Effector memory CD4-positive, alpha-beta T cell (primary cell): ENCODE data around the gene HNRNPUL1.

Source experiments
- DNase-seq, 3 donors: peaks; one replicate each; pipeline ENCODE4 v3.0.0-alpha.2; 2020
- H3K27ac ChIP-seq: 2 replicates; pipeline ENCODE4 v1.7.0; 2013; ENCODE audit warnings: mild to moderate bottlenecking, low read length, moderate library complexity; ENCODE audit not compliant: insufficient read depth, poor library complexity, severe bottlenecking
- H3K27me3 ChIP-seq: replicated peaks from 2 replicates; pipeline ENCODE4 v1.7.0; 2013; ENCODE audit warnings: mild to moderate bottlenecking, low read length; ENCODE audit not compliant: insufficient read depth, control insufficient read depth, poor library complexity, severe bottlenecking
- H3K36me3 ChIP-seq: 2 replicates; pipeline ENCODE4 v1.7.0; 2013; ENCODE audit warnings: mild to moderate bottlenecking, low read length, moderate library complexity; ENCODE audit not compliant: control insufficient read depth, insufficient read depth
- H3K4me1 ChIP-seq: 2 replicates; pipeline ENCODE4 v1.7.0; 2013; ENCODE audit warnings: low read length, mild to moderate bottlenecking; ENCODE audit not compliant: control insufficient read depth, insufficient read depth, poor library complexity, severe bottlenecking
- H3K4me3 ChIP-seq: 2 replicates; pipeline ENCODE4 v1.7.0; 2013; ENCODE audit warnings: low read length, low read depth, mild to moderate bottlenecking; ENCODE audit not compliant: insufficient read depth, poor library complexity, severe bottlenecking
- H3K9me3 ChIP-seq: 2 replicates; pipeline ENCODE4 v1.7.0; 2013; ENCODE audit warnings: mild to moderate bottlenecking, low read length, moderate library complexity; ENCODE audit not compliant: control insufficient read depth

The HNRNPUL1 gene

GRCh38 chr19:41324231-41324702 lies 60.1 kb downstream of the HNRNPUL1 start:
- no peak for DNase-seq

DNA sequence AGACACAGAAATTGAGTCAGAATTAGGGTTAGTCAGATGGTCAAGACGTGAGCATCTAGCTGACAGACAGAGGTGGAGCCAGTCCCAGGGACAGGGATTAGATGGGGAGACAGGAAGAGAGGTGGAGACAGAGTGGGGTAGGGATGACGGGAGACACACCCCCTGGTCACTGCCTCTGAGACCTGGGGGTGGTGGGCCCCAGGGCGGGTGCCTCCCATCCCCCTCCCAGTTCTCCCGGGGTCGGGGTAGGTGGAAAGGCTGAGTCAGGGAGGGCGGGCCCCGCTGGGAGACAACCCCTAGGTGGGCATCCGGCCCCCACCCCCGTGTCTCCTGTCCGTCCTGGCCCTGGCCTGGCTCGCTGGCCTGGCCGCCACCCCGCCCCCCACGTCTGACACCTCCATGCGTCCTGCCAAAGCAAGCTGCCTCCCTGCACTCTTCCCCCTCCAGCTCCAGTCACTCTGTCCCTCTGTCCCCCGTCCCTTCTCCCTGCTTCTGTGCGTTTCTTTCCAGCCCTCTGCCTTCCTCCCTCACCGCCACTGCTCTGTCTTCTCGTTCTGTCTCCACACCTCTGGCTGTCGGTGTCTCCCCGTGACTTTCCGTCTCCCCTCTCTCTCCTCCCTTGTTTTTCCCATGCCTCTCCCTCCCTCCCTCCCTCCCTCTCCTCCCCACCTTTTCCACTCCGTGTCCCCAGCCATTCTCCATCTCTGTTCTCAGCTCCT lies 60.9 kb downstream of the HNRNPUL1 start:
- Histone ChIP-seq H3K36me3 (peaks cover 18% of the 10 kb centered on the region), H3K4me3 (no peak overlapping the region), H3K9me3 (no peaks in the 10 kb centered on the region), H3K4me1 (peaks cover 35% of the 10 kb centered on the region), H3K27me3 (no peaks in the 10 kb centered on the region), H3K27ac (no peak overlapping the region)
- no peak for DNase-seq

More at GRCh38 chr19:41324231-41324702, 60.1 kb downstream of the HNRNPUL1 start:
- peaks cover 30% of the 10 kb centered on the region for H3K4me1 ChIP-seq
- no peak overlapping the region for H3K4me3 ChIP-seq
- peaks cover 25% of the 10 kb centered on the region for H3K36me3 ChIP-seq
- H3K27me3 ChIP-seq = no peaks in the 10 kb centered on the region
- no peaks in the 10 kb centered on the region for H3K9me3 ChIP-seq
- no peak overlapping the region for H3K27ac ChIP-seq

DNA sequence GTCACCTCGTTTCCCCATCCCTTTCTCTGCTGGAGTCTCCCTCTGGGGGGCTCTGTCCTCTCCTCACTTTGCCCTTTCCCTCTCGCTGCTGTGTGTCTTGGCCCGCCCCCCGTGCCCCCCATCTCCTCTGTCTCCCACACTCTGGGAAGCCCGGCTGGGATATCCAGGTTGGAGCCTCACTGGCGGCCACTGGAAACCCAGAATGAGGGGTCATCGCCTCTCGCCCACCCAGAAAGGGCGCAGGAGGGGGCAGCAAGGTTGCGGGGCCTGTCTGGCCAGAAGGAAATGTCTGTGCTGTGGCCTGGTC lies 61.4 kb downstream of the HNRNPUL1 start:
- Histone ChIP-seq H3K4me3 (no peak overlapping the region), H3K4me1 (peaks cover 40% of the 10 kb centered on the region), H3K27me3 (no peaks in the 10 kb centered on the region), H3K27ac (peak overlapping the region; percentile 87), H3K36me3 (peaks cover 18% of the 10 kb centered on the region), H3K9me3 (no peaks in the 10 kb centered on the region)
- no peak for DNase-seq

- Histone ChIP-seq H3K27ac (peak overlapping the region; percentile 87), H3K36me3 (peaks cover 16% of the 10 kb centered on the region), H3K4me1 (peaks cover 43% of the 10 kb centered on the region), H3K27me3 (no peaks in the 10 kb centered on the region), H3K9me3 (no peaks in the 10 kb centered on the region), H3K4me3 (no peak overlapping the region)
- DNase-seq = no peak
These were observed 62.0 kb downstream of the HNRNPUL1 start for GRCh38 chr19:41325947-41326706.

DNA sequence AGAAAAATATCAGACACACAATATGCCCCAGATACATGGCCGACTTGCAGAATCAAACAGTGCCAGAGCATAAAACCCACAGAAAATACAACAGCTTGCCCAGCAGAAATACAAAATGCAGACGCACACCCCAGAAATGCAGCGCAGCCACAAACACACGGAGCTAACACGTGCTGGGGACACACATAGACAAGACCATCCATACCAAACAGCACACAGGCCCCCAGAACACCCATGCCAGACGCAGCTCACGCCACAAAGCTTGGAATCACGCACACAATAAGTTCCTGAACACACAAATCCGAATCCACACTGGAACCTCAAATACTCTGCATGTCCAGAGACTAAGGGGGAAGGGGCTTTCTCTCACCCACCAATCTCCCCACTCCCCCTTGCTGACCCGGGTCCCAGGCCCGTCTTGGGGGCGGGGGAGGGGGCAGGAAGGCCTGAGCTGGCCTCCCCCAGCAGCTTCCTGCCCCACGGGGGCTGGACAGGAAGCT lies 63.0 kb downstream of the HNRNPUL1 start:
- Histone ChIP-seq H3K27ac (peak overlapping the region; percentile 87), H3K4me3 (peak overlapping the region; percentile 16), H3K27me3 (no peaks in the 10 kb centered on the region), H3K9me3 (no peaks in the 10 kb centered on the region), H3K36me3 (peaks cover 18% of the 10 kb centered on the region), H3K4me1 (peaks cover 52% of the 10 kb centered on the region)
- DNase-seq = no peak

DNA sequence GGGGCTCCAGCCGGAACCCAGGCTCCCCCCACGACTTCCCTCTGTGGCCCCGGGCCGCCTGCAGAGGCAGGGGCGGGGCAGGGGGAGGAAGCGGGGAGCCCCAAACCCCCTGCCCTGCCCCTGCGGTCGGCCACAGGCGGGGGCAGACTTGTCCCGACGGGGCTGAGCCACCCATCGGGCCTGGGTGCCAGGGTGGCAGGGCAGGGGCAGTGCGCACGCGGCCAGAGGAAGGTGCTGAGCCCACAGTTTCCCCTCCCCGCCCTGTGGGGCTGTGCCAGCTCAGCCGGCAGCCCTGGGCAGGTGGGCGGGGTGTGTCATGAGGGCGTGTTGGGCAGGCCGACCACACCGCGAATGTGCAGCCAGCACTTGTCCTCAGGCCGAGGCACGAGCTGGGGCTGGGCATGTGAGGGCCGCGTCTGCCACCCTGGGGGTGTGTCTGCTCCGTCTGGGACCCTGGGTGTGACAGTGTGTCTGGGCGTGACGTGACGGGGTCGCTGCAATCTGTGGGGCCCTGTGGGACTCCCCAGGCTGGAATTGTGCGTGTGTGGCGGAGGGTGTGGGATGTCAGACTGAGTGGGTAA lies 63.5 kb downstream of the HNRNPUL1 start:
- Histone ChIP-seq H3K27me3 (no peaks in the 10 kb centered on the region), H3K36me3 (peaks cover 24% of the 10 kb centered on the region), H3K4me1 (peaks cover 55% of the 10 kb centered on the region), H3K4me3 (peak overlapping the region; percentile 16), H3K9me3 (no peaks in the 10 kb centered on the region), H3K27ac (peak overlapping the region; percentile 87)
- DNase-seq = peak; percentile 84 to 97 (median 94)

GRCh38 chr19:41328157-41328841 lies 64.1 kb downstream of the HNRNPUL1 start:
- H3K27me3 ChIP-seq = no peaks in the 10 kb centered on the region
- H3K9me3 ChIP-seq = no peaks in the 10 kb centered on the region
- H3K4me3 ChIP-seq = peak overlapping the region; percentile 16
- H3K27ac ChIP-seq = peak overlapping the region; percentile 87
- peaks cover 28% of the 10 kb centered on the region for H3K36me3 ChIP-seq
- DNase-seq = no peak
- H3K4me1 ChIP-seq = peaks cover 55% of the 10 kb centered on the region

DNA sequence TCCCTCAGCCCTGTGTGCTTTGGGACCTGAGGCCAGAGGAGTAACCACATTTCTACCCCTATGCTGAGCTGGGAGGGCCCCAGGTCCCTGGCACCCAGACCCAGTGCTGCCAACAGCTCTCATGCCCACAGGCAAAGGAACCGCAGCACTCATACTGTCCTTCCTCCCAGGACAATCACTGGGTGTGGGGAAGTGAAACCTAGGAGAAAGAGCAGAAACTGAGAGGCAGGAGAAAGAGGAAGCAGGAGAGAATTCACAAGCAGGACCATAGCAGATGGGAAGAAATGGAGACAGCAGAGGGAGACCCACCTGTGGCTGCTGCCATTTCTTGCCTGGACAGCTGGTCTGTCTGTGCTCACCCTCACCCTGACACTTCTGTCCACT lies 64.7 kb downstream of the HNRNPUL1 start:
- Histone ChIP-seq H3K4me3 (peak overlapping the region; percentile 16), H3K27me3 (no peaks in the 10 kb centered on the region), H3K27ac (peak overlapping the region; percentile 87), H3K4me1 (peaks cover 55% of the 10 kb centered on the region), H3K9me3 (no peaks in the 10 kb centered on the region), H3K36me3 (peaks cover 33% of the 10 kb centered on the region)
- DNase-seq = no peak

- Histone ChIP-seq H3K27ac (peak overlapping the region; percentile 32), H3K4me3 (no peak overlapping the region), H3K9me3 (no peaks in the 10 kb centered on the region), H3K27me3 (no peaks in the 10 kb centered on the region), H3K36me3 (peaks cover 41% of the 10 kb centered on the region), H3K4me1 (peaks cover 58% of the 10 kb centered on the region)
- DNase-seq = no peak
These were observed 66.3 kb downstream of the HNRNPUL1 start for GRCh38 chr19:41330481-41330880.
